Mammary epithelial cell (primary cell): ENCODE measurements around the gene EIF1AD.
A peak's percentile ranks its signal among the peaks of the same experiment; 100 is the strongest.

Source experiments
- CTCF ChIP-seq, 2 donors: IDR thresholded peaks in 1 of 2; conservative IDR thresholded peaks in 1 of 2; 2 replicates each; pipeline ENCODE4 v1.5.1; 2011 to 2012; ENCODE audit warnings: inconsistent platforms in 2 of 2, low read length in 2 of 2, mild to moderate bottlenecking in 2 of 2, control low read depth in 1 of 2, low read depth in 1 of 2; ENCODE audit not compliant: insufficient read depth in 1 of 2; ENCODE audit errors: extremely low read depth in 1 of 2
- EZH2 ChIP-seq: IDR thresholded peaks from 2 replicates; pipeline ENCODE4 v1.6.1; 2012; ENCODE audit warnings: low read length, inconsistent platforms, borderline replicate concordance

GRCh38 chr11:66002648-66003225 is 780 bp upstream of the EIF1AD start:
- peak in 1 of 2 donors; percentile 38 for TF ChIP-seq CTCF (conservative IDR thresholded peaks at IDR 0.05 in 1 of 2, IDR thresholded peaks at IDR 0.05 in 1 of 2; ENCODE audit: extremely low read depth in 1 of 2, insufficient read depth in 1 of 2, low read depth in 1 of 2, low read length in 2 of 2)
- TF ChIP-seq EZH2, result no peak
